ENCODE results near the gene ARHGAP15. TPM values are rescaled to one million over a fixed set of nuclear protein-coding genes. Genes with fewer than 3 reads are reported as not detected.

Gene ARHGAP15
- total RNA-seq, 1 experiment from 2014 or later, result 0.41 TPM

DNA sequence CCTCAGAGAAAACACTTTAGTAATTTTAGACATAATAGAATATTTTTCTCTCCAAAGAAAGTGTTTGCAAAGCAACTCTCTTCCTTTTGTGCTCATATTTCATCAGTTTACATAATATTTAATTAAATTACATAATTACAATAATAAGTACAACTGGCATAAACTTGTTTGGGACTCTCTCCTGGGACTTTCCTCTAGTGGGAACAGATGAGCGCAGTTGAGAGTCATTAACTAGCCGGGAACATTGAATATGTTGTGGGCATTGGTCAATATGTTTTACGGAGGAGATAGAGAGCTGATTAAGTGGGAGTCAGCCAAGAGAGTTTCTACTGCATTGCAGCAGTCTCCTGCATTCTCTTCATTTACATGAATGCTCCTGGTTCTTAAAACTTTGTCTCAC is 607.7 kb downstream of the ARHGAP15 start:
- ChIA-PET CTCF (no interaction called here), POLR2A (no interaction called here)
- ATAC-seq (no peak), DNase-seq (ENCODE audit: low read depth, low spot score) (no peak)
- Histone ChIP-seq H3K9me3 (ENCODE audit: control insufficient read depth, insufficient read depth, low read depth, low read length) (no peaks in the 10 kb centered on the region), H3K4me1 (ENCODE audit: control insufficient read depth, insufficient read depth, low read length) (no peaks in the 10 kb centered on the region), H3K27me3 (ENCODE audit: control insufficient read depth, insufficient read depth, low read length) (no peaks in the 10 kb centered on the region), H3K27ac (ENCODE audit: low read length) (no peak overlapping the region), H3K36me3 (ENCODE audit: control insufficient read depth, insufficient read depth, low read length) (no peaks in the 10 kb centered on the region; the same call in 1 of the 2 replicates), H3K4me3 (ENCODE audit: low read depth in 2 of 2, low read length in 2 of 2) (no peak overlapping the region)
- BruUV-seq (replicated peaks), result no TSS peak
- intact Hi-C loops (cut with micrococcal nuclease; ENCODE audit: unreplicated experiment), result no loop called here
- TF ChIP-seq CTCF (IDR thresholded peaks at IDR 0.05), result no peak
- no peak for TF ChIP-seq TCF7L2 (IDR thresholded peaks at IDR 0.05; ENCODE audit: low read depth, low read length)
- no peak for TF ChIP-seq POLR2AphosphoS5 (IDR thresholded peaks at IDR 0.05; ENCODE audit: low read depth, low read length)
- no peak for TF ChIP-seq REST (IDR thresholded peaks at IDR 0.05; ENCODE audit: insufficient read depth in 1 of 2, low read depth in 2 of 2, low read length in 1 of 2)
- no peak for TF ChIP-seq SIN3A (IDR thresholded peaks at IDR 0.05; ENCODE audit: borderline replicate concordance, insufficient read depth, low read depth, low read length)
- in situ Hi-C loops (cut with HindIII; ENCODE audit: low pct_unique_long_range_greater_than_20kb, low sequenced_read_pairs), result no loop called here

GRCh38 chr2:143740431-143740830 is 611.2 kb downstream of the ARHGAP15 start:
- Histone ChIP-seq H3K4me1 (ENCODE audit: control insufficient read depth, insufficient read depth, low read length) (no peaks in the 10 kb centered on the region), H3K27me3 (ENCODE audit: control insufficient read depth, insufficient read depth, low read length) (no peaks in the 10 kb centered on the region), H3K36me3 (ENCODE audit: control insufficient read depth, insufficient read depth, low read length) (no peaks in the 10 kb centered on the region), H3K4me3 (ENCODE audit: low read depth in 2 of 2, low read length in 2 of 2) (no peak overlapping the region), H3K27ac (ENCODE audit: low read length) (no peak overlapping the region), H3K9me3 (ENCODE audit: control insufficient read depth, insufficient read depth, low read depth, low read length) (no peaks in the 10 kb centered on the region)
- DNase-seq (ENCODE audit: low read depth, low spot score), result no peak
- intact Hi-C loops (cut with micrococcal nuclease; ENCODE audit: unreplicated experiment) (no loop called here), in situ Hi-C loops (cut with HindIII; ENCODE audit: low pct_unique_long_range_greater_than_20kb, low sequenced_read_pairs) (no loop called here)
- CTCF ChIA-PET, result no interaction called here
- POLR2A ChIA-PET, result no interaction called here
- TF ChIP-seq TCF7L2 (IDR thresholded peaks at IDR 0.05; ENCODE audit: low read depth, low read length), result no peak
- no peak for TF ChIP-seq CTCF (IDR thresholded peaks at IDR 0.05)
- TF ChIP-seq REST (IDR thresholded peaks at IDR 0.05; ENCODE audit: insufficient read depth in 1 of 2, low read depth in 2 of 2, low read length in 1 of 2), result no peak
- TF ChIP-seq SIN3A (IDR thresholded peaks at IDR 0.05; ENCODE audit: borderline replicate concordance, insufficient read depth, low read depth, low read length), result no peak
- TF ChIP-seq POLR2AphosphoS5 (IDR thresholded peaks at IDR 0.05; ENCODE audit: low read depth, low read length), result no peak
- no peak for ATAC-seq
- no TSS peak for BruUV-seq (replicated peaks)
